Epithelial cell of esophagus (primary cell): ENCODE data around the gene SMYD3.

Experiments used
- DNase-seq: peaks from one replicate; pipeline ENCODE4 v3.0.0; 2010; ENCODE audit warnings: low read depth
- H3K4me3 ChIP-seq: 2 replicates; pipeline ENCODE4 v1.5.1; 2011; ENCODE audit warnings: mild to moderate bottlenecking, low read length, control low read depth
- TF ChIP-seq, protein P1 (sequence below): IDR thresholded peaks from 2 replicates; pipeline ENCODE4 v1.5.1; 2011; ENCODE audit warnings: low read depth, mild to moderate bottlenecking, low read length, control low read depth, inconsistent platforms; ENCODE audit not compliant: insufficient read depth; ENCODE audit errors: missing control alignments

Gene SMYD3

DNA sequence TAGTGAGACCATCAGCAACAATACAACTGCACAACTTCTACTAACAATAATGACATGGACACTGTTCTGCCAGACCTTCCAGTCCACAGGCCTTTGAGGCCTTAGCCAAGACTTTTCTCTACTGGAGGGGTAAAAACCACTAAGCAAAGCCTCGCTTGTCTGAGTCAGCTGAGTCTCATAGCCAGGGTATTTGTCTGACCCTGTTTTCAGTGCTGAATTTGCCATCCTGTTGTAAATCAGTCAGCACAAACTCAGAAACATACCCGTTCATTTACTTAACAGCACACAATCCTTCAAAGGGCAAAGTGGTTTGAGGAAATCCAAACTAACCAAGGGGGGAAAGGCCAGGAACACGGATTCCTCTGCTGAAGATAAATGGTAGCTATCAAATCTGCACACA, 537.8 kb downstream of the SMYD3 start:
- H3K4me3 ChIP-seq = no peak overlapping the region
- DNase-seq = peak; percentile 57
- TF ChIP-seq, protein P1, sequence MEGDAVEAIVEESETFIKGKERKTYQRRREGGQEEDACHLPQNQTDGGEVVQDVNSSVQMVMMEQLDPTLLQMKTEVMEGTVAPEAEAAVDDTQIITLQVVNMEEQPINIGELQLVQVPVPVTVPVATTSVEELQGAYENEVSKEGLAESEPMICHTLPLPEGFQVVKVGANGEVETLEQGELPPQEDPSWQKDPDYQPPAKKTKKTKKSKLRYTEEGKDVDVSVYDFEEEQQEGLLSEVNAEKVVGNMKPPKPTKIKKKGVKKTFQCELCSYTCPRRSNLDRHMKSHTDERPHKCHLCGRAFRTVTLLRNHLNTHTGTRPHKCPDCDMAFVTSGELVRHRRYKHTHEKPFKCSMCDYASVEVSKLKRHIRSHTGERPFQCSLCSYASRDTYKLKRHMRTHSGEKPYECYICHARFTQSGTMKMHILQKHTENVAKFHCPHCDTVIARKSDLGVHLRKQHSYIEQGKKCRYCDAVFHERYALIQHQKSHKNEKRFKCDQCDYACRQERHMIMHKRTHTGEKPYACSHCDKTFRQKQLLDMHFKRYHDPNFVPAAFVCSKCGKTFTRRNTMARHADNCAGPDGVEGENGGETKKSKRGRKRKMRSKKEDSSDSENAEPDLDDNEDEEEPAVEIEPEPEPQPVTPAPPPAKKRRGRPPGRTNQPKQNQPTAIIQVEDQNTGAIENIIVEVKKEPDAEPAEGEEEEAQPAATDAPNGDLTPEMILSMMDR = no peak

DNA sequence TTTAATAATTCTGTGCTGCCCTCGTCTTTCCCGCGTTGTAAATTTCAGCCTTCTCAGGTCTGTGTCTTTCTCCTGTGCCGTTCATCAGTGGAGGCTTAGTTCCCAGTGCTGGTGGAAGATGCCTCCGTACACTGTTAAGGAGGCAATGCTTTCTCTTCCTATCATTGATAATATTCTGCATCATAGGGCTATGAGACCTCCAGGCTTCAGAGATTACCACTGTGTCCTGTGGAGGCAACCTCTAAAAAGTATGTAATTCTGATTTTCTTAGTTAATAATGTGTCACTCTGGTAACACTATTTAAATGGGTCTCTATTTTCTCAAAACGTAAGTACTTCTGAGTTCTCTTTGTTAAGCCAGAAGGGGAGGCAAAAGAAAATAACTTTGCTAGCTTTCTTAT, 538.3 kb downstream of the SMYD3 start:
- TF ChIP-seq, protein P1 = no peak
- H3K4me3 ChIP-seq = no peak overlapping the region

DNA sequence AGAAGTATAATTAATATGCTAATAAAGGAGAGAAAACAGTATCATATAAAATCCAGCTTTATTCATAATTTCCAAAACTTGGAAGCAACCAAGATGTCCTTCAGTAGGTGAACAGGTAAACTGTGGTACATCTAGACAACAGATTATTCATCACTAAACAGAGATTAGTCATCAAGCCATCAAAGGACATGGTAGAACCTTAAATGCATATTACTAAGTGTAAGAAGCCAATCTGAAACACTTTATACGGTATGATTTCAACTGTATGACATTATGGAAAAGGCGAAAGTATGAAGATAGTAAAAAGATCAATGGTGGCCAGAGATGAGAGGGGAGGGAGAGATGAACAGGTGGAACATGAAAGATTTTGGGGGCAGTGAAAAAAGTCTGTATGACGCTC, 541.7 kb downstream of the SMYD3 start:
- no peak overlapping the region for H3K4me3 ChIP-seq
- TF ChIP-seq, protein P1 = no peak
- DNase-seq = no peak

More for the DNA sequence above, 538.3 kb downstream of the SMYD3 start:
- DNase-seq = no peak

DNA sequence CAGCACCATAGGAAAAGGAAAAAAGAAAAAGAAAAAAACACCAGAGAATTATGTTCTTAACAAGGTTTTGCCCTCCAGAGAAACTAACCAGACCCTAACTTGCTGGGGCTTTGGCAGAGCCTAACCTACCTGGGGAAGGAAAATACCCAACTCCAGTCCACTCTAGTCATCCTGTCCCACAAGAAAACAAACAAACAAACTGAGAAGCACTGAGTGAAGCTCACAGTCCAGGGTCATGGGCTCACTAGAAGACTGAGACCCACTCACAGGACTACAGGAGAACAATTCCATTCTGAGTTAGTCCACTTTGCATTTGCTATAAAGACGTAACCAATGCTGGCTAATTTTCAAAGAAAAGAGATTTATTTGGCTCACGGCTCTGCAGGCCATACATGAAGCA, 543.4 kb downstream of the SMYD3 start:
- TF ChIP-seq, protein P1 = no peak
- no peak overlapping the region for H3K4me3 ChIP-seq
- DNase-seq = no peak

DNA sequence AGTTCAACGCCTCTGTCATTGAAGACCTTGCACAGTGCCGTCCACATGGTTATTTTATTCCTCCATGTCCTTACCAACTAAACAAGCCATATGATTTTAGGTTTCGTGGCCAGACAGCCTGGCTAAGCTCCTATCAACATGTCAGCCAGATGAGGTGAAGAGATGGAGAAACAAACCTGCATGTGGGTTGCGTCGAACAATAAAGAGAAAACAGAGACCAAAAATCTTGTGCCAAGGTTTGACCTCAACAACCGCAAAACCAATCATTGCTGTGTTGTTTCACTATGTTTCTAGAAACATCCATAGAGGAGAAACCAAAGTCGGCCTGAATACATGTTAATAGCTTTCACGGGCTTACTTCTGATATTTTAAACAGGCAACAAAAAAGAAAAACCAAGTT, 544.6 kb downstream of the SMYD3 start:
- DNase-seq = no peak
- TF ChIP-seq, protein P1 = no peak
- H3K4me3 ChIP-seq = no peak overlapping the region

DNA sequence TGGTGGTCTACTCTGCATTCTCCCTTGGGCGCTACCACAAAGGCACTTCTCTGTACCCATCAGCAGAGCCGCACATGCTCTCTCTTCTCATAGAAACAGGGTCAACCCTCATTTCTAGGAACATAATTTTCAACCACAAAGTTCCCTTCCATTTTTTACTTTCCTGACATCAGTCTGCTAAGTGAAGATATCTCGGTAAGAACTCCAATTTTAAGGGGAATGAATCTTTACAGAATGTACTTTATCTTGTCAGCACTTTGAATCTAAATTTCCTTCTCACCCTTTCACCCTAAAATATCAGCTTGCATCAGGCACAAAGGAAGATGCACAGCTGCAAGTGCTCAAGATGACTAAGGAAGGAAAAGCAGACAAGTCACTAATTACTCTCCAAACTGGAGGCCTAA, 545.9 kb downstream of the SMYD3 start:
- no peak for DNase-seq
- TF ChIP-seq, protein P1 = no peak
- H3K4me3 ChIP-seq = no peak overlapping the region

DNA sequence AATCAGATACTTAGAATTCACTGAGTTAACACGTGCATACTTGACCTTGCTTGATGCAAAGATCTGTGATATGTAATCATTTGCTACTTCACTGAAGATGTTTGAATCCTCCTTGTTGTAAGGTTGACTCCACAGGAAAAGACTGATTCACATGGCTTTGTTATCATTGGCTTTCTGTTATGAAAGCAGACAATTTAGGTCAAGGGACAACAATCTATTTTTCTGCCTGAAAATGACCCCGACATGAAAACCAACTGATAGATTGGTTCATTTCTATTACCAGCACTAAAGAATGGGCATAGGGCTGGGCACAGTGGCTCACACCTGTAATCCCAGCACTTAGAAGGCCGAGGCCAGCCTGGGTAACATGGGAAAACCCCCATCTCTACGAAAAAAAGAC, 546.9 kb downstream of the SMYD3 start:
- H3K4me3 ChIP-seq = no peak overlapping the region
- TF ChIP-seq, protein P1 = no peak
- DNase-seq = no peak
